Astrocyte of the hippocampus (primary cell): ENCODE measurements around the gene ERGIC1.
A peak's percentile ranks its signal among the peaks of the same experiment; 100 is the strongest.

ENCODE experiments used
- DNase-seq: peaks from one replicate; pipeline ENCODE4 v3.0.0; 2011; ENCODE audit warnings: low read depth, low spot score

ERGIC1 gene

GRCh38 chr5:172920447-172920849 lies 86.4 kb downstream of the ERGIC1 start:
- DNase-seq = peak; percentile 96

- no peak for DNase-seq
Observed at GRCh38 chr5:172920995-172921394, 86.9 kb downstream of the ERGIC1 start.

- no peak for DNase-seq
Observed at GRCh38 chr5:172921906-172922305, 87.9 kb downstream of the ERGIC1 start.

GRCh38 chr5:172923539-172923938 lies 89.5 kb downstream of the ERGIC1 start:
- no peak for DNase-seq

- no peak for DNase-seq
Observed at GRCh38 chr5:172925336-172925948, 91.4 kb downstream of the ERGIC1 start.

GRCh38 chr5:172926008-172926523 lies 92.0 kb downstream of the ERGIC1 start:
- no peak for DNase-seq

GRCh38 chr5:172926796-172927195 lies 92.7 kb downstream of the ERGIC1 start:
- DNase-seq = no peak

GRCh38 chr5:172929371-172929838 lies 95.4 kb downstream of the ERGIC1 start:
- DNase-seq = peak; percentile 77

GRCh38 chr5:172931001-172931536 lies 97.0 kb downstream of the ERGIC1 start:
- DNase-seq = peak; percentile 95

GRCh38 chr5:172932313-172933017 lies 98.4 kb downstream of the ERGIC1 start:
- DNase-seq = peak; percentile 92

- no peak for DNase-seq
Observed at GRCh38 chr5:172933238-172933637, 99.2 kb downstream of the ERGIC1 start.

- DNase-seq = no peak
Observed at GRCh38 chr5:172935096-172935495, 101.0 kb downstream of the ERGIC1 start.

GRCh38 chr5:172936401-172936800 lies 102.3 kb downstream of the ERGIC1 start:
- DNase-seq = no peak

- no peak for DNase-seq
Observed at GRCh38 chr5:172939071-172939470, 105.0 kb downstream of the ERGIC1 start.

GRCh38 chr5:172939611-172940267 lies 105.7 kb downstream of the ERGIC1 start:
- peak; percentile 63 for DNase-seq

- DNase-seq = no peak
Observed at GRCh38 chr5:172940268-172941066, 106.4 kb downstream of the ERGIC1 start.

GRCh38 chr5:172941067-172941516 lies 107.0 kb downstream of the ERGIC1 start:
- no peak for DNase-seq

GRCh38 chr5:172942556-172942955 lies 108.5 kb downstream of the ERGIC1 start:
- DNase-seq = no peak

- DNase-seq = peak; percentile 97
Observed at GRCh38 chr5:172943283-172943841, 109.3 kb downstream of the ERGIC1 start.

GRCh38 chr5:172943906-172944305 lies 109.9 kb downstream of the ERGIC1 start:
- peak; percentile 58 for DNase-seq

GRCh38 chr5:172944741-172945140 lies 110.7 kb downstream of the ERGIC1 start:
- no peak for DNase-seq
